ENCODE measurements around the gene TUBA3C. TPM values are rescaled to one million over a fixed set of nuclear protein-coding genes. Genes with fewer than 3 reads are reported as not detected.
"Not testable (repeated sequence)": the region's sequence is repeated elsewhere in the genome, so short reads cannot be mapped to it uniquely, and the experiment has no call there.

Gene TUBA3C
- total and polyA plus RNA-seq, 10 donors: not detected

GRCh38 chr13:19181021-19181620 is 503 bp downstream of the TUBA3C start:
- no peak for DNase-seq
- Histone ChIP-seq H3K9me3 (peaks cover 0 to 55% (median 0%) of the 10 kb centered on the region in 8 donors), H3K4me3 (no peak overlapping the region), H3K27me3 (replicated peaks in 1 of 7) (no peaks in the 10 kb centered on the region), H3K27ac (no peak overlapping the region), H3K36me3 (no peaks in the 10 kb centered on the region), H3K4me1 (no peaks in the 10 kb centered on the region)
- 92 to 95% (median 92%) methylated on average over 20 to 24 of the region's 24 CpGs for WGBS, 5 donors
- TF ChIP-seq POLR2AphosphoS5 (IDR thresholded peaks at IDR 0.05) (no peak), POLR2A (IDR thresholded peaks at IDR 0.05) (no peak)
- TF ChIP-seq, protein P1, sequence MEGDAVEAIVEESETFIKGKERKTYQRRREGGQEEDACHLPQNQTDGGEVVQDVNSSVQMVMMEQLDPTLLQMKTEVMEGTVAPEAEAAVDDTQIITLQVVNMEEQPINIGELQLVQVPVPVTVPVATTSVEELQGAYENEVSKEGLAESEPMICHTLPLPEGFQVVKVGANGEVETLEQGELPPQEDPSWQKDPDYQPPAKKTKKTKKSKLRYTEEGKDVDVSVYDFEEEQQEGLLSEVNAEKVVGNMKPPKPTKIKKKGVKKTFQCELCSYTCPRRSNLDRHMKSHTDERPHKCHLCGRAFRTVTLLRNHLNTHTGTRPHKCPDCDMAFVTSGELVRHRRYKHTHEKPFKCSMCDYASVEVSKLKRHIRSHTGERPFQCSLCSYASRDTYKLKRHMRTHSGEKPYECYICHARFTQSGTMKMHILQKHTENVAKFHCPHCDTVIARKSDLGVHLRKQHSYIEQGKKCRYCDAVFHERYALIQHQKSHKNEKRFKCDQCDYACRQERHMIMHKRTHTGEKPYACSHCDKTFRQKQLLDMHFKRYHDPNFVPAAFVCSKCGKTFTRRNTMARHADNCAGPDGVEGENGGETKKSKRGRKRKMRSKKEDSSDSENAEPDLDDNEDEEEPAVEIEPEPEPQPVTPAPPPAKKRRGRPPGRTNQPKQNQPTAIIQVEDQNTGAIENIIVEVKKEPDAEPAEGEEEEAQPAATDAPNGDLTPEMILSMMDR (IDR thresholded peaks at IDR 0.05 in 8 of 11, conservative IDR thresholded peaks at IDR 0.05 in 3 of 11): no peak
- intact Hi-C loops (cut with DNase I; ENCODE audit: low total_unique reads): no loop called here

DNA sequence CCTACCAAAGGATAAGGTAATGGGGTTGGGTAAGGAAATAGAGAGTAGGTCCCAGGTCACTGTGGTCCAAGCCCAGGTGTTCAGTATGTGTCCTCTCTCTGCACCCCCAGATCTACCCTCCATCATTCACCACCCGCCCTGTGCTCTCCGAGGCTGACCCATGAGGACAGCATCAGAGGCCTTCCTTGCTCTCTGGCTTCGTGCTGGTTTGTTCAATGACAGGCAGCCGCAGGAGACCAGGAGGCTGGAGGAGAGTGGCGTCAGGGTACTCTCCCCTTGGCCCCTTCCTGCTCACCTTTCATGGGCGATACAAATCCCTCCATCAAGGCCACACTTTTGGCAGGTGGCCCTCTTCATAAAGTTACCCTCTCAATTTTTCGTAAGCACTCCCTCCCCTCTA is 1.7 kb downstream of the TUBA3C start:
- H3K9me3 ChIP-seq: peaks cover 0 to 66% (median 0%) of the 10 kb centered on the region in 8 donors
- 65 to 85% (median 80%) methylated on average over 7 of the region's 7 CpGs for WGBS, 5 donors
- H3K4me1 ChIP-seq: no peaks in the 10 kb centered on the region
- no peak overlapping the region for H3K27ac ChIP-seq
- TF ChIP-seq, protein P1 (IDR thresholded peaks at IDR 0.05 in 8 of 11, conservative IDR thresholded peaks at IDR 0.05 in 3 of 11): no peak
- TF ChIP-seq POLR2AphosphoS5 (IDR thresholded peaks at IDR 0.05) (no peak), POLR2A (IDR thresholded peaks at IDR 0.05) (no peak)
- H3K4me3 ChIP-seq: no peak overlapping the region
- DNase-seq: no peak
- intact Hi-C loops (cut with DNase I; ENCODE audit: low total_unique reads): no loop called here
- no peaks in the 10 kb centered on the region for H3K36me3 ChIP-seq
- H3K27me3 ChIP-seq (replicated peaks in 1 of 7): no peaks in the 10 kb centered on the region

DNA sequence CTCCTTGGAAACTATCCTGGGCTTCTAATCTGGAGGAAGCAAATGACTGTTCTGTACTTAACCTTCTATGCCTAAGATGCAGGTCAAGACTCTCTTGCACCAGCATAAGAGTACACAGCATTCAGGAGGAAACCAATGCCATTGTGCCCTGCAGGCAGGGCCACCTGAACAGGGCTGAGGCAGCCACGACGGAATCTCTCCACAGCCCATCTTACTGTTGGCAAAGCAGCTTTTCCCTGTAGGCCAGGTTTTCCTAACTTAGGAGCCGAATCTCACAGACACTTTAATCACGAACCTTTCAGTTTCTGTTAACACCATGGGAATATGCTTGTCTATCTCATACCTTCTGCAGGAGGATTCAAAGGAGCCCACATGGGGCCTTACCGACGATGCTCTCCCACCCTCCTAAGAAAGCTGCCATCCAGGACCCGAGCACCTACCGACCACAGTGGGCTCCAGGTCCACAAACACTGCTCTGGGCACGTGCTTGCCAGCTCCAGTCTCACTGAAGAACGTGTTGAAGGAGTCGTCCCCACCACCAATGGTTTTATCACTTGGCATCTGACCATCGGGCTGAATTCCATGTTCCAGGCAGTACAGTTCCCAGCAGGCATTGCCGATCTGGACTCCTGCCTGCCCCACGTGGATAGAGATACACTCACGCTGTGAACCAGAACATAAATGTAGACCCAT is 2.6 kb downstream of the TUBA3C start:
- intact Hi-C loops (cut with DNase I; ENCODE audit: low total_unique reads): no loop called here
- Histone ChIP-seq H3K4me3 (no peak overlapping the region), H3K27ac (no peak overlapping the region), H3K27me3 (replicated peaks in 1 of 7) (no peaks in the 10 kb centered on the region), H3K36me3 (no peaks in the 10 kb centered on the region), H3K9me3 (peaks cover 0 to 69% (median 0%) of the 10 kb centered on the region in 8 donors), H3K4me1 (no peaks in the 10 kb centered on the region)
- TF ChIP-seq POLR2AphosphoS5 (IDR thresholded peaks at IDR 0.05): no peak
- TF ChIP-seq, protein P1 (IDR thresholded peaks at IDR 0.05 in 8 of 11, conservative IDR thresholded peaks at IDR 0.05 in 3 of 11): no peak
- TF ChIP-seq POLR2A (IDR thresholded peaks at IDR 0.05): no peak
- 77 to 83% (median 82%) methylated on average over 15 of the region's 15 CpGs for WGBS, 5 donors
- DNase-seq: no peak

DNA sequence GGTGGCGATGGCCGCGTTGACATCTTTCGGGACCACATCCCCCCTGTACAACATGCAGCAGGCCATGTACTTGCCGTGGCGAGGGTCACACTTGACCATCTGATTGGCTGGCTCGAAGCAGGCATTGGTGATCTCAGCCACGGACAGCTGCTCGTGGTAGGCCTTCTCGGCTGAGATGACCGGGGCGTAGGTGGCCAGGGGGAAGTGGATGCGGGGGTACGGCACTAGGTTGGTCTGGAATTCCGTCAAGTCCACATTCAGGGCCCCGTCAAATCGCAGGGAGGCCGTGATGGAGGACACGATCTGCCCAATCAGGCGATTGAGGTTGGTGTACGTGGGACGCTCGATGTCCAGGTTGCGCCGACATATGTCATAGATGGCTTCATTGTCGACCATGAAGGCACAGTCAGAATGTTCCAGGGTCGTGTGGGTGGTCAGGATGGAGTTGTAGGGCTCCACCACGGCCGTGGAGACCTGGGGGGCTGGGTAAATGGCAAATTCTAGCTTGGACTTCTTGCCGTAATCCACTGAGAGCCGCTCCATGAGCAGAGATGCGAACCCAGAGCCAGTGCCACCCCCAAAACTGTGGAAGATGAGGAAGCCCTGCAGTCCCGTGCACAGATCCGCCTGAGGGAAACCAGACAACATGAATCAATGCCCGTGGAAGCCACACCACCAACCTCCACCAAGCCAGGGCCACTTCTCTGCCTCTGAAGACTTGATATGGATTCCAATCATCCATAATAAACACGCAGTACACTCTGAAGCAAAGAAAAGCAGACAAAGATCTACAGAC is 4.4 kb downstream of the TUBA3C start:
- 84 to 90% (median 86%) methylated on average over 27 to 36 of the region's 36 CpGs for WGBS, 5 donors
- intact Hi-C loops (cut with DNase I; ENCODE audit: low total_unique reads): not testable (repeated sequence)

More for the DNA sequence above, 4.4 kb downstream of the TUBA3C start:
- not testable (repeated sequence) for H3K27me3 ChIP-seq (replicated peaks in 1 of 7); H3K4me3 ChIP-seq; H3K36me3 ChIP-seq; H3K27ac ChIP-seq; H3K4me1 ChIP-seq
- peaks cover 0 to 67% (median 0%) of the 10 kb centered on the region in 8 donors for H3K9me3 ChIP-seq
- DNase-seq: peak; percentile 54
